Embryonic facial prominence (tissue), 1 donor: ENCODE data around the gene HOXA11.

Experiments used
- DNase-seq: peaks from one replicate; pipeline ENCODE4 v3.0.0-alpha.2; 2016; ENCODE audit errors: extremely low spot score

Gene HOXA11

DNA sequence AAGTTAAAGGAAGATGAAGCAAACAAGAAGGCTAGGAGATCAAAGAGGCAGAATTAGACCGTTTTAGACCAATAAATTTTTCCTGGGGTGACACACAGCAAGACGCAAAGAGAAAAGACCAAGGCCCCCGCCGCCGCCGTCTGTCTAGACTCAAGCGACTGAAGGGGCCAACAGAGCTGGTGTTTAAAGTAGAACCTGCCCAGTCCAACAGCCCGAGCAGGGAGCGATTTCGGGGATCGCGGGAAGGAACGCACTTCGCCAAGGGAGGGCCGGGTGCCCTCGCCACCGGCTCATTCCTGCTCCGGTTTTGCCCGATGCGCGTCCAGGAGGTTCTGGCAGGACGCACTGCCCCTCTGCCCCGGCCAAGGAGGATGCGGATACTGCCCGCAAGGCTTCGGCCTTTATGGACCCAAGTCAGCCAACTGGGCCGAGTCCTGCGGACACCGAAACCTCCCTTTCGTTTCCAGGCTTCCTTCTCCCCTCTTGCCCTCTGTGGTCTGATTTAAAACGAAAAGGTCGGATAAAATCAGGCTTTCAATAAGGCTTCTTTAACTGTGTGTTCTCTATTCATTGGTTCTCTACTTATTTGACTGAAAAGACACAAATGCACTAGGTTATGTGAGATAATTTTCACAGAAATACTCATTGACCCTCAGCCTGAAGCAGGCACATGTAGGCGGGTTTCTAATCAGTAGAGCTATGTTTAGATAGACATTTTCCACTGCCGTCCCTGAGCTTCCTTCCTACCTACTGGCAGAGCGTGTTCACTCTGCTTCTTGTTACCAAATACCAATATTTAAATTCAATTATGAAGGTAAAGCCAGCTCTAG, 26.4 kb downstream of the HOXA11 start:
- no peak for DNase-seq

GRCh38 chr7:27157702-27158431, 27.2 kb downstream of the HOXA11 start:
- no peak for DNase-seq

- no peak for DNase-seq
Measured at GRCh38 chr7:27156916-27157701, 27.9 kb downstream of the HOXA11 start.

GRCh38 chr7:27156508-27156898, 28.5 kb downstream of the HOXA11 start, which contains the start of gene HOXA7:
TSS of gene HOXA7 (minus strand) at chr7:27156675. CDS start at chr7:27156545, 130 bp downstream.
- DNase-seq, result no peak

- DNase-seq, result no peak
Measured at GRCh38 chr7:27155816-27156507, 29.1 kb downstream of the HOXA11 start.

DNA sequence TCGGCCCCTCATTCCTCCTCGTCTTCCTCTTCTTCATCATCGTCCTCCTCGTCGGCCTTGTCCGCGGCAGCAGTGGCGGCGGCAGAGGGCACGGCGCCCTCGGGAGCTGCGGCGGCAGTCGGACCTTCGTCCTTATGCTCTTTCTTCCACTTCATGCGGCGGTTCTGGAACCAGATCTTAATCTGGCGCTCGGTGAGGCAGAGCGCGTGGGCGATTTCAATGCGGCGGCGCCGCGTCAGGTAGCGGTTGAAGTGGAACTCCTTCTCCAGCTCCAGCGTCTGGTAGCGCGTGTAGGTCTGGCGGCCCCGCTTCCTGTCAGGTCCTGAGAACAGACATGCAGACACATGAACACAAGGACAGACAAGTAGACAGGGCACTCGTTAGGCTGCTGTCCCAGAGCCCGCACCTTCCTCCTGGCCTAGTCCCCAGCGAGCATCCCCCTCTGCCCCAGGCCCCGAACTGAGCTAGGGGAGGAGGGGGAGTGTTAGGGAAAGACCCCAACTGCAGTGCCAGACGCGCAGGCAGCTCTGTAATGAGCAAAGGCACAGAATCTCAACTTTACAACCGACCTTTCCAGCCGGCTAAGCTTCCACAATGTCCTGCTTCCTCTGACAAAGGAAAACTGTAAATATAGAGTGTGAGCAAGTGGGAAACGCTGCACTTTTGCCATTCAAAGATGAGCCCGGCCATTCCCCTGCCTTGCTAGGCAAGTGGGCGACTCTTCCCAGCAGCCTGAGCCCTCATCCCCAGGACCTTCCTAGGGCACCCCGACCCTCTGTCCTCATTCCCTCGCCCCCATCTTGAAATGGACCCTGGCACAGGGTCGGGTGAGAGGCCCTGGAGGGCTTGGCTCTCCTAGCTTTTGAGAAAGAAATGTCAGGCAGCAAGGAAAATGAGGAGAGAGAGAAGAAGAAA, 29.9 kb downstream of the HOXA11 start:
- no peak for DNase-seq

- DNase-seq, result no peak
Measured at GRCh38 chr7:27154369-27154768, 30.7 kb downstream of the HOXA11 start.

- DNase-seq, result no peak
Measured at GRCh38 chr7:27153526-27153925, 31.5 kb downstream of the HOXA11 start.

GRCh38 chr7:27152816-27153442, 32.1 kb downstream of the HOXA11 start:
- no peak for DNase-seq

- no peak for DNase-seq
Measured at GRCh38 chr7:27151931-27152815, 32.9 kb downstream of the HOXA11 start, which contains the start of gene HOXA3. TSS of gene HOXA3 (minus strand) at chr7:27152583. CDS start at chr7:27110640, 41,943 bp downstream.

GRCh38 chr7:27151341-27151930, 33.6 kb downstream of the HOXA11 start:
- no peak for DNase-seq

- no peak for DNase-seq
Measured at GRCh38 chr7:27150568-27151340, 34.3 kb downstream of the HOXA11 start.

DNA sequence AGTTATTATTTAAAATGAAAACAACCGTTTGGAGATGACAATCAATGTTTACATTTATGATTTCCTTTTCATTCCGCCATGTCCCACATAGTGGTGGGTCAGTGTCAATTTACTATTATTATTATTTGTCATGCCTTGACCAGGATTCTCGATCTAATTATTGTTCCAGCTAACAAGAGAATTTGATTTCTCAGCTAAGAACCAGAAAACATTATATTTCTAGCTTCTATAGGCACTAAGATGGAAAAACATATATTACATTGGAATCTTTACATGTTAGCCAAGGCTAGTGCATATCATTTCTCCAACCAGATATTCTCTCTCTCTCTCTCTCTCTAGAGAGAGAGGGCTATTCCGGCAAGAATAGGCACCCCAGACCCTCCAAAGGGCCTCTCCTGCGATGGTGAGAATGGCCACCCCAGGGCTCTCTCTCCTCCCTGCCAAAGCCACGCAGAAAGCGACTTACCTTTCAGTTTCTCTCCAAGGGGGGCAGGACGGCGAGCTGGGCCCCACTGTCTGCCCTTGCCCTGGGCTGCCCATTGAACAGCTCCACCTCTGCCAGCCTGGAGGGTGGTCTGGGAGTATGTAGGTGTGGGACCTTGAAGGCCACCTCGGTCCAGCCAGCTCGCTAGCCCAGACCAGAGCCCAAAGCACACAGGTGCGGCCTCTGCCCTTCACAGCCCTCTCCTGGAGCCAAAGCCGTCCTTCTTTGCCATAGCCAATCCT, 35.0 kb downstream of the HOXA11 start:
- DNase-seq, result no peak

- DNase-seq, result no peak
Measured at GRCh38 chr7:27148756-27149641, 36.0 kb downstream of the HOXA11 start.

GRCh38 chr7:27148031-27148755, 36.8 kb downstream of the HOXA11 start:
- DNase-seq, result no peak
